SJCRH30 (cell line): ENCODE measurements around the gene ZBTB47. TPM values are rescaled to one million over a fixed set of nuclear protein-coding genes. Genes with fewer than 3 reads are reported as not detected.

Experiments
- DNase-seq, 2 experiments: peaks; one replicate each; pipeline ENCODE4 v3.0.0-alpha.2; 2015 to 2020
- H3K27ac ChIP-seq: fragments of 250-450 bp; sonication (Bioruptor Pico); 2 replicates; pipeline ENCODE4 v1.5.1; 2020; ENCODE audit warnings: mild to moderate bottlenecking, moderate library complexity
- H3K27me3 ChIP-seq: fragments of 250-450 bp; sonication (Bioruptor Pico); 2 replicates; pipeline ENCODE4 v1.5.1; 2020; ENCODE audit warnings: mild to moderate bottlenecking, moderate library complexity
- H3K36me3 ChIP-seq: fragments of 250-450 bp; sonication (Bioruptor Pico); 2 replicates; pipeline ENCODE4 v1.5.1; 2020; ENCODE audit warnings: mild to moderate bottlenecking, moderate library complexity
- H3K4me1 ChIP-seq: fragments of 250-450 bp; sonication (Bioruptor Pico); 2 replicates; pipeline ENCODE4 v1.5.1; 2020; ENCODE audit warnings: mild to moderate bottlenecking, moderate library complexity
- H3K4me3 ChIP-seq: fragments of 250-450 bp; sonication (Bioruptor Pico); 2 replicates; pipeline ENCODE4 v1.5.1; 2020; ENCODE audit warnings: mild to moderate bottlenecking, moderate library complexity
- H3K9me3 ChIP-seq: fragments of 250-450 bp; sonication (Bioruptor Pico); replicated peaks from 2 replicates; pipeline ENCODE4 v1.5.1; 2020; ENCODE audit warnings: mild to moderate bottlenecking, moderate library complexity
- total RNA-seq: library from RNA; depleted of rRNA; stranded (reverse); fragments of >200 nt; shearing (Covaris generic); gene quantifications from 2 replicates; pipeline ENCODE4 v1.2.3, GENCODE V29; 2014

The ZBTB47 gene
- total RNA-seq, 1 experiment from 2014 or later, result 3.5 TPM

DNA sequence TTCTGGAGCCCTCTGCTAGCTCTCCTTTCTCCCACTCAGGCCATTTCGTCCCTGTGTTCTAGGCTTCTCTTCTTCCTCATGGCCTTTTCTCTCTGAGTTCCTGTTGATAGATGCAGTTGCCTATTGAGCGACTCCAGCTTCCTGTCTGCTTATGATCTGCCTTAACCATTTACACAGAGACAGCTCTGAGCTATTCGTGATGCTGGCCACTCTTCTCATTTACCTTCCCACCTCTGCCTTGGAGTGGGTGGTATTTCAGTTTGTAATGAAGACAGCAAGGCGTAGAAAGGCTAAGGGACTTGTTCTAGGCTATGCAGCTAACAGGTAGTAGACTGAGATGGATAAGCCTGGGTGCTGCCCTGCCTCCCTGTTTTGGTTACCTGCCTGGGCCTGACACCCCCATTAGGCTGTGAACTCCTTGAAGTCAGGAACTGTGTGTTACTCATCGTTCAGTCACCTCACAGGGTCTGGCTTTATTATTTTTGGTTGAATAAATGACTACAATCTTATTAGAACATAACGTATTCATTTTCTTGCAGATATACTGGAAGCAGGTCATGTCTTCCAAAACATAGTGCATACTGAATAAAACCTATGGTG, 12.6 kb upstream of the ZBTB47 start:
- Histone ChIP-seq H3K36me3 (peaks cover 33% of the 10 kb centered on the region), H3K4me3 (no peak overlapping the region), H3K27me3 (no peaks in the 10 kb centered on the region), H3K4me1 (no peaks in the 10 kb centered on the region), H3K27ac (no peak overlapping the region), H3K9me3 (no peaks in the 10 kb centered on the region)
- DNase-seq, result no peak

- H3K9me3 ChIP-seq, result no peaks in the 10 kb centered on the region
- no peak overlapping the region for H3K27ac ChIP-seq
- H3K4me1 ChIP-seq, result peaks cover 7% of the 10 kb centered on the region
- peaks cover 14% of the 10 kb centered on the region for H3K36me3 ChIP-seq
- no peaks in the 10 kb centered on the region for H3K27me3 ChIP-seq
- DNase-seq, result no peak
- no peak overlapping the region for H3K4me3 ChIP-seq
These were observed 5.6 kb upstream of the ZBTB47 start for GRCh38 chr3:42647821-42648459.

DNA sequence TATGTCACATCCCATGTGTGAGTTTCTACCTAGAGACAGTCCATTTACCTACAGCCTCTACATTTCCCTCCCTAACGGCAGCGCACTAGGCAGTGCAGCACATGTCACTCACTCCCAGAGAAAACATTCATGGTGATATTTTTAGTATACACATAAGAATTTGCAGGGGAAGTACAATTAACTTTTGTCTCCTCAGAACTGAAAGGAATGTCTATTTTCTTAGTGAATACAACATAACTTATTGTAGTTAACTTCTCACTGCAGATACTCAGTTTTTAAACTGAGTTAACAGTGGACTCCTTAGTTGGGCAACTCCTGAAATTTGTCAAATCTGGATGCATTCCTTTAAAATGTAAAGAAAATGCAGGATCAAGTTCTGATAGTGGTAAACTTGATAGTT, 4.5 kb upstream of the ZBTB47 start:
- Histone ChIP-seq H3K4me1 (peaks cover 7% of the 10 kb centered on the region), H3K4me3 (no peak overlapping the region), H3K27me3 (no peaks in the 10 kb centered on the region), H3K9me3 (no peaks in the 10 kb centered on the region), H3K36me3 (peaks cover 11% of the 10 kb centered on the region), H3K27ac (no peak overlapping the region)
- no peak for DNase-seq

- peaks cover 7% of the 10 kb centered on the region for H3K4me1 ChIP-seq
- no peak overlapping the region for H3K4me3 ChIP-seq
- H3K36me3 ChIP-seq, result peaks cover 11% of the 10 kb centered on the region
- no peaks in the 10 kb centered on the region for H3K27me3 ChIP-seq
- no peak for DNase-seq
- H3K9me3 ChIP-seq, result no peaks in the 10 kb centered on the region
- H3K27ac ChIP-seq, result no peak overlapping the region
These were observed 3.7 kb upstream of the ZBTB47 start for GRCh38 chr3:42649783-42650182.

- Histone ChIP-seq H3K36me3 (peaks cover 5% of the 10 kb centered on the region), H3K27me3 (no peaks in the 10 kb centered on the region), H3K4me1 (peaks cover 7% of the 10 kb centered on the region), H3K27ac (peak overlapping the region; percentile 48), H3K4me3 (no peak overlapping the region), H3K9me3 (no peaks in the 10 kb centered on the region)
- peak in 1 of 2 experiments; percentile 8 for DNase-seq
These were observed 2.0 kb upstream of the ZBTB47 start for GRCh38 chr3:42651248-42652091.

DNA sequence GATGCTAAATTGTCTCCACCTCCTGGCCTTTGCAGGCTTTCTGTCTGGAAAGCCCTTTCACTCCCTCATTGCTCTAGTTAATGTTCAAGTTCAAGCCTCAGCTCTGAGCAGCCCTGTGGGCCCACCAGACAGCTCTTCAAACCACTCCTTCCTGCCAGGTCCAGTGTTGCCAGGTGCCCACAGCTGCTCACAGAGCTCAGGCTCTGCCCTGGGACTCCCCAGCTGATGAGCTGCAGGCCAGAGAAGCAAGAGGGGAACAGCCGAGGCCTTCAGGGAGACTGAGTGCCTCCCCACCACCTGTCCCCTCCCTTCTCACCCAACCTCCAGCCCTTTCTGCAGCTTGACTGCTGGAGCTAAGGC, 1.3 kb upstream of the ZBTB47 start:
- Histone ChIP-seq H3K4me3 (no peak overlapping the region), H3K4me1 (peaks cover 7% of the 10 kb centered on the region), H3K27ac (peak overlapping the region; percentile 48)

GRCh38 chr3:42652611-42653302, 740 bp upstream of the ZBTB47 start:
- peak overlapping the region; percentile 48 for H3K27ac ChIP-seq
- no peaks in the 10 kb centered on the region for H3K9me3 ChIP-seq
- H3K27me3 ChIP-seq, result no peaks in the 10 kb centered on the region
- DNase-seq, result no peak
- H3K4me3 ChIP-seq, result peak overlapping the region; percentile 88
- no peaks in the 10 kb centered on the region; the same call in 1 of the 2 replicates for H3K36me3 ChIP-seq
- peaks cover 7% of the 10 kb centered on the region for H3K4me1 ChIP-seq

More for the DNA sequence above, 1.3 kb upstream of the ZBTB47 start:
- no peaks in the 10 kb centered on the region for H3K9me3 ChIP-seq
- H3K27me3 ChIP-seq, result no peaks in the 10 kb centered on the region
- H3K36me3 ChIP-seq, result no peaks in the 10 kb centered on the region; the same call in 1 of the 2 replicates
- peak; percentile 84 for DNase-seq

- no peak for DNase-seq
- Histone ChIP-seq H3K9me3 (no peaks in the 10 kb centered on the region), H3K4me3 (peak overlapping the region; percentile 88), H3K36me3 (no peaks in the 10 kb centered on the region; the same call in 1 of the 2 replicates), H3K4me1 (peaks cover 7% of the 10 kb centered on the region), H3K27me3 (no peaks in the 10 kb centered on the region), H3K27ac (no peak overlapping the region)
These were observed 266 bp upstream of the ZBTB47 start for GRCh38 chr3:42653303-42653559.

- Histone ChIP-seq H3K9me3 (no peaks in the 10 kb centered on the region), H3K27me3 (no peaks in the 10 kb centered on the region), H3K4me3 (peak overlapping the region; percentile 88), H3K36me3 (no peaks in the 10 kb centered on the region), H3K4me1 (peaks cover 7% of the 10 kb centered on the region), H3K27ac (peak overlapping the region; percentile 92)
- DNase-seq, result peak; percentile 63 to 65
These were observed 1.1 kb downstream of the ZBTB47 start for GRCh38 chr3:42654331-42655201.

DNA sequence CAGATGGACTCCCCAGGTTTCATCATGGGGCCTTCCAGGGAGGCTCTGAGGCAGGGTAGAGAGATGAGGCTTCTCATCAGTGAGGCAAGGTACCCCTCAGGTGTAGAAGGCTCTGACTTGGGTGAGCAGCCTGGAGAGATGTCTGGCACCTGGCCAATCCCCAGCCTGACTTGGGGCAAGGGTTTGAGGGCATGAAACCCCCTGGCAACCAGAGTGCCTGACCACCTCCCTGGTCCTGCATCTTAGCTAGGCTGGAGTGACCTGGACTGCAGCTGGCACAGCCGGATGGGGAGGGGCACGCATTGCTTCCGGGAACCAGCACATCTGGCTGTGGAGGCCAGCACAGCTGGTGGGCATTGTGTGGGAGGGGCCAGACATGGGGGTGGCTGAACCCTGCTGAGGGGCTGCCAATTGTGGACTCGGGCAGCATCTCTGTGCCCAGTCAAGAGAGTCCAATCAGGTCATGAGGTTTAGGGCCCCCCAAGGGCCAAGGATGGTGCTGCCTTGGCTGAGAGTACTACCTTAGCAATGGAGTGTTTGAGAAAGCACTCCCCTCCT, 1.9 kb downstream of the ZBTB47 start:
- peak in 1 of 2 experiments; percentile 14 for DNase-seq
- Histone ChIP-seq H3K27ac (peak overlapping the region; percentile 92), H3K36me3 (no peaks in the 10 kb centered on the region), H3K27me3 (no peaks in the 10 kb centered on the region), H3K4me3 (peak overlapping the region; percentile 88), H3K9me3 (no peaks in the 10 kb centered on the region), H3K4me1 (peaks cover 7% of the 10 kb centered on the region)

DNA sequence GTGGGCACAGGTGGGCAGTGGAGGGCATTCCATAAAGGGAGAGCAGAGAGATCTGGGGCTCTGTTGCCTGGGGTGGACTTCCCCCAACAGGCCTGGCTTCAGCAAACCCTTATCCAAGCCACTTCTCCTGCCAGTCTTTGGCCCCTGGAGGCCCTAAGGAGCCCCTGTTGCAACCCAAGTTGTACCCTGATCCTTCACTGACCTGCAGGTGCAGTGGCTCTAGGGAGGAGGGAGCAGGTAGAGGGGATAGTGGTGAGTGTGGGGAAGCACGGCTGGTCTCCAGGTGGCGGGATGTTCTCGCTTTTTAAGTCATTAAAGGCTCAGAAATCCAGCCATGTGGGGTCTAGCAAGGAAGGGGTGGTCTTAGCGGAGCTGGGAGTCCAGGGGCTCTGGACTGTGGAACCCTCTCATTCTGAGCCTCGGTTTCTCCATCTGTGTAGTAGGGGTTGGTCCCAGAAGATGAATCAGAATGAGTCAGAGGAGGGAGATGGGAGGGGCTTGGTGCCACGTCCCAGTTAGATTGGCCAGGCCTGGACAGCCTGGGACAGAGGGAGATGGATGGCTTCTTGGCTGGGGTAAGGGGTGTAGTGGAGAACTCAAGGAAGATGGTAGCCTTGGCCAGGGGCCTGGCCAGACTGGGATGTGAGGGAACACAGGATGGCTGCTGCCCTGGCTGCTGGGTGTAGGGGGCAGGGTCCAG, 2.6 kb downstream of the ZBTB47 start:
- Histone ChIP-seq H3K27ac (no peak overlapping the region), H3K9me3 (no peaks in the 10 kb centered on the region), H3K27me3 (no peaks in the 10 kb centered on the region), H3K4me1 (peaks cover 7% of the 10 kb centered on the region), H3K4me3 (no peak overlapping the region), H3K36me3 (no peaks in the 10 kb centered on the region)
- no peak for DNase-seq

DNA sequence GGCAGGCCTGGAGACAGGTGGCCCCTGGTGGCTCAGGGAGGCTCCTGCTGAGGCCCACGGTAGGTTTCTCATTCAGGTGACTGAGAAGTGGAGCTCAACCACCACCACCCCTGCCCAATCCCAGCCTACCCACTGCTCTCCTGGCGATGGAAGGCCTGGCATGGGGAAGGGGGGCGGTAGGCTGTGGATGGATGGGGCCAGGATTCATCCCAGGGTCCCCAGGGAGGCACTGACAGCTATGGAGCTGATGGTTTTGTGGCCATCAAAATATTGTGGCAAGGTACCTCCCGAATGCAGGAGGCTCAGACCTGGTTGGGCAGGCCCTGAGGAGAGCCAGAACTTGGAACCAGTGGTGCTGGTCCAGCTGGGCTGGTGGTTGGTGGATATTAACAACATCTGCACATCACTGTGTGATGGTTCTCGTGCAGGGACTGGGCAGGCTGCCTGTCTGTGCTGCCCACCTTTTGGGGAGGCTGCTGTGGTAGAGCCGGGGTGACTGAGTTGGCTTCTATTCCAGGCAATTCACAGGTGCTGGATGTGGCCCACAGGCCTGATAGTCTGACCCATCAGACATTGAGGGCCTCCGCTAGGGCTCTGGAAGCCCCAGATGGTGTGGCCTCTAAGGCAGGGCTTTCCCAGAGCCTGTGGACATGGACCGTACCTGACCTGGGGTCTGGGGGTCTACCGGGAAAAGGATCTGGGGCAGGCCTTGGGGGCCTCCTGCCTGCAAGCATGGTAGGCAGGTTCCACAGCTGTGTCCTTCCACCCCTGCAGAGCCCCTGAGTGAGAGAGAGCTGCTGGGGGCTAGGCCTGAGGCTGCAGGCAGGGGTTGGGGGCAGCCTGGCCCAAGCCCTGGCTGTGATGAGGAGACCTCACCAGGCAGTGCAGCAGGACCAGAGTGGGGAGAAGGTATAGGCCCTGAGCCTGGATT, 3.4 kb downstream of the ZBTB47 start:
- H3K27ac ChIP-seq, result no peak overlapping the region
- H3K4me1 ChIP-seq, result peaks cover 2% of the 10 kb centered on the region

DNA sequence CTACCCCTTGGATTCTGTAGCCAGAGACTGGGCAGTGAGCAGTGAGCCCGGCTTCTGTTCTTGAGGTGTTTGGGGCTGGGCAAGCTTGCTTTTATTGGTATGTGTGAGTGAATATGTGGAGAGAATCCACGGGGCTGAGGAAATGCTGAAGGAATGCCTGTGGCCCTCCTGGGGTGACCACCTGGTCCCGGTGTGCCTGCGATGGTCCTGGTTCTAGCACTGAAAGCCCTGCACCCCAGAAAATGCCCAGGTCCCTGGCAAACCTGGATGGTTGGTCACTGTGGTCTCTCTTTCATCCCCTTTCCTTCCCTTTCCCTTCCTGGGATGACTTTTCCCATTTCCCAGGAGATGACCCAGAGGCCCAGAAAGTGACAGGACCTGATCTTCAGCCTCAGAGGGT, 4.2 kb downstream of the ZBTB47 start:
- no peaks in the 10 kb centered on the region; the same call in 1 of the 2 replicates for H3K4me1 ChIP-seq
- H3K27ac ChIP-seq, result no peak overlapping the region
- no peaks in the 10 kb centered on the region for H3K27me3 ChIP-seq
- H3K36me3 ChIP-seq, result no peaks in the 10 kb centered on the region
- no peak overlapping the region for H3K4me3 ChIP-seq
- DNase-seq, result no peak
- H3K9me3 ChIP-seq, result no peaks in the 10 kb centered on the region

More for the DNA sequence above, 3.4 kb downstream of the ZBTB47 start:
- Histone ChIP-seq H3K9me3 (no peaks in the 10 kb centered on the region), H3K27me3 (no peaks in the 10 kb centered on the region), H3K4me3 (no peak overlapping the region), H3K36me3 (no peaks in the 10 kb centered on the region)
- DNase-seq, result no peak
